ENCODE measurements around the gene ZBTB7B.

ZBTB7B gene

DNA sequence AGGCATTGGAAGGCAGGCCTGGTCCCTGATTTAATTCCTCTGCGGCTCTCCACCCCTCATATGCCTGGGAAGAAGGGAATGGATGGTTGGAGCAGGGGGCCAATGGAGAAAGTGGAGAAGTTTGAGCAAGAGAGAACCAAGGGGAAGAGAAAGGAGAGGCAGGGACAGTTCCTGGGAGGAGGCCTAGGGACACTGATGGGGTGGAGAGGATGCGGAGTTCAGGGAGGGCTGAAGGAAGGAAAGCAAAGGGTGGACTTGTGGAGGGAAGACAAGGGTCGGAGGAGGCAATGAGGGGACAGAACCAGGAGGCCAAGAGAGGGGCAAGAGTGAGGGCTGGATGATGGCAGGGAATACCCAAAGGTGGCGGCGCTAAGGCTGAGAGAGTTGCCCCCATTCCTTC is 7.1 kb downstream of the ZBTB7B start:
- TF ChIP-seq, protein P1, sequence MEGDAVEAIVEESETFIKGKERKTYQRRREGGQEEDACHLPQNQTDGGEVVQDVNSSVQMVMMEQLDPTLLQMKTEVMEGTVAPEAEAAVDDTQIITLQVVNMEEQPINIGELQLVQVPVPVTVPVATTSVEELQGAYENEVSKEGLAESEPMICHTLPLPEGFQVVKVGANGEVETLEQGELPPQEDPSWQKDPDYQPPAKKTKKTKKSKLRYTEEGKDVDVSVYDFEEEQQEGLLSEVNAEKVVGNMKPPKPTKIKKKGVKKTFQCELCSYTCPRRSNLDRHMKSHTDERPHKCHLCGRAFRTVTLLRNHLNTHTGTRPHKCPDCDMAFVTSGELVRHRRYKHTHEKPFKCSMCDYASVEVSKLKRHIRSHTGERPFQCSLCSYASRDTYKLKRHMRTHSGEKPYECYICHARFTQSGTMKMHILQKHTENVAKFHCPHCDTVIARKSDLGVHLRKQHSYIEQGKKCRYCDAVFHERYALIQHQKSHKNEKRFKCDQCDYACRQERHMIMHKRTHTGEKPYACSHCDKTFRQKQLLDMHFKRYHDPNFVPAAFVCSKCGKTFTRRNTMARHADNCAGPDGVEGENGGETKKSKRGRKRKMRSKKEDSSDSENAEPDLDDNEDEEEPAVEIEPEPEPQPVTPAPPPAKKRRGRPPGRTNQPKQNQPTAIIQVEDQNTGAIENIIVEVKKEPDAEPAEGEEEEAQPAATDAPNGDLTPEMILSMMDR (IDR thresholded peaks at IDR 0.05), result no peak

DNA sequence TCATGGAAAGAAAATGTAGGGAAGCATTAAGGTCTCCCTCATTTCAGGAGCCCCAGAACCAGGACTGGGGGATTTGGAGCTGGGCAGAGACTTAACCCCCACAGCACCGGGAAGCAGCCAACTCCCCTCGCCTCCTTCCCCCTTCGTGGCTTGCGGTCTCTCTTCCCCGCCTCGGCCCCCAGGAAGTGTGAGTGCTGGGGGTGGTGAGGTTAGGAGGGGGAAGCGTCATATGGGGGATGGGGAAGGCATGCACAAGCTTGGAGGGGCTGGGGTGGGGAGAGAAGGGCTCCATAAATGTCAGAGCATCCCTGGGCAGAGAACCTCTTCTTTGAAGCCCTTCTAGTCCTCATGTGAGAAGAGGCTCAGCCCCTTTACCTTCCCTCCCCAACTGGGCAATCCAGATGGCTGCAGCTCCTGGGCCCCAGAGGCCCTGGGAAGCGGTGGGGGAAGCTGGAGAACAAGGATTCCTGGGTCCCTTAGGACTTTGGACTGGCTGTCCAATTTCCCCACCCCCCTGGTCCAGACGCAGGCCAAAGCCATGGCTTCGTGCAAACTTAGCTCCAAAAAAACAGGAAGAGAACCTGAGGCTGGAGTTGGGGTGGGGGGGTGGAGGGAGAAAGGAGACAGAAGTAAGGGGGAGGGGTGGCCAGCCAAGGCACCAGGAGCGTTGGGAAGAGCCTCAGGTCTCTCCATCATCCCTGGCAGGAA is 7.8 kb downstream of the ZBTB7B start:
- TF ChIP-seq, protein P1 (IDR thresholded peaks at IDR 0.05), result no peak

DNA sequence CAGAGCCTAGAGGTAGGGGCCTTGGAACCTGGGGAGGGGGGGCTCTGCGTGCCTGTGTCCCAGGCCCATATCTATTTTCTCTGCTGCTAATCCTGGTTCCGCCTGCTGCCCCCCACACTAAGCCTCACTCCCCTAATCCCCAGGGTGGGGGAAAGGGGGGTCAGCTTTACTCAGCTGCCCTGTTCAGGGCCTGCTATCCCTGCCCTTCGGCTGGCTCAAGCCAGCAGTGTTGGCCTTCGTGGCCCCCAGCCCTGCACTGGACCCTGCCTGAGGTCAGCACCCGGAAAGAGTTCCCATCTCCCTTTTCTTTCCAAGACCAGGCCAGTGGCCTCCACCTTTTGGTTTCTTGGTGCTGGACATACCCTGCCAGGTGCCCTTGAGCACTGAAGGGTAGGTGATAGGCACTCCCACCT is 8.4 kb downstream of the ZBTB7B start:
- TF ChIP-seq, protein P1 (IDR thresholded peaks at IDR 0.05), result no peak

DNA sequence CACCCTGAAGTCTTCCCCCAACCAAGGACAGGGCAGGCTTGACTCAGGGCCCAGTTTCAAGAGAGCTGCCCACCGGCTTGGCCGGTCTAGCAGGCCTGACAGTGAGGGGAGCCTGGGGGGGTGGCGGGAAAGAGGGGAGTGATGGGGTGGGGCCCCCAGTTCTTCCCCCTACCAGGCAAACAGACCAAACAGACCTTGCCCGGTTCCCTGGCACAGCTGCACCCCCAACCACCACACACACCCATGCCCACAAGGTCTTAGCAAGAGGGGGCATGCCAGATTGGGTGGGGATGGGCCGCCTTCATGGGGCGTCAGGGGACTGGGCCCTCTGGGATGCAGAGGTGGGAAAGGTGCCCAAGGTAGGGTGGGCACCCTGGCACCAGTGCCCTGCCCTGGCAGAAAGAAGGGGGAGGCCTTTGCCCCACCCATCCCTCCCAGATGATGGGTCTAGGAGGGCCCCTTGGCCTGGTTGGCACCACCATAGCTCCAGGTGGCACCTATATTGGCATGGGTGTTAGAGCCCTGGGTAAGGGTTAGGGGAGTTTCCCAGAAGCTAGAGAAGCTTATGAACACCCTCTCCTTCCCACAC is 8.9 kb downstream of the ZBTB7B start:
- TF ChIP-seq, protein P1 (IDR thresholded peaks at IDR 0.05), result no peak

DNA sequence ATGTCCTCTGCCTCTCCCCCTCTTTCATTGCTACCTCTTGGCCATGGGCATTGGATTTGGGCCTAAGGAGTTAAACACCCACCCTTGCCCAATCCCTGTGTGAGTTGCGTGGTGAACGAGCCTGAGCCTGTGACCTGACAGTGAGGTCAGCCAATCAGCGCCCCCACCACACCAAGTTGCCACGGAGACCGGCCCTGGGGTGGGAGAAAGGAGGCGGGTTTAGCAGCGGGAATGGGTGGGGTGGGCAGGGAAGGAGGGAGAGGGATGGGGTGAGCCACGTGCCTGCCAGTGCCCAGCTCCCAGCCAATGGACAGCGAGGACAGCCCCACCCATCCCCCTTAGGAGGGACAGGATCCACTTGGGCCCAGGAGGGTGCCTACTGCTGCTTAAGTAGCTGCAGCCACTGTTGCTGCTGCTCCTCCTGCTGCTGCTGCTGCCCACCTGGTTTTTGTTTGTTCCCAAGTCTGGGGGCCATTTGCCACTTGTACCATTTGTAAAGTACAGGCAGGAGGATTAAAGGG is 9.5 kb downstream of the ZBTB7B start:
- TF ChIP-seq, protein P1 (IDR thresholded peaks at IDR 0.05), result no peak

DNA sequence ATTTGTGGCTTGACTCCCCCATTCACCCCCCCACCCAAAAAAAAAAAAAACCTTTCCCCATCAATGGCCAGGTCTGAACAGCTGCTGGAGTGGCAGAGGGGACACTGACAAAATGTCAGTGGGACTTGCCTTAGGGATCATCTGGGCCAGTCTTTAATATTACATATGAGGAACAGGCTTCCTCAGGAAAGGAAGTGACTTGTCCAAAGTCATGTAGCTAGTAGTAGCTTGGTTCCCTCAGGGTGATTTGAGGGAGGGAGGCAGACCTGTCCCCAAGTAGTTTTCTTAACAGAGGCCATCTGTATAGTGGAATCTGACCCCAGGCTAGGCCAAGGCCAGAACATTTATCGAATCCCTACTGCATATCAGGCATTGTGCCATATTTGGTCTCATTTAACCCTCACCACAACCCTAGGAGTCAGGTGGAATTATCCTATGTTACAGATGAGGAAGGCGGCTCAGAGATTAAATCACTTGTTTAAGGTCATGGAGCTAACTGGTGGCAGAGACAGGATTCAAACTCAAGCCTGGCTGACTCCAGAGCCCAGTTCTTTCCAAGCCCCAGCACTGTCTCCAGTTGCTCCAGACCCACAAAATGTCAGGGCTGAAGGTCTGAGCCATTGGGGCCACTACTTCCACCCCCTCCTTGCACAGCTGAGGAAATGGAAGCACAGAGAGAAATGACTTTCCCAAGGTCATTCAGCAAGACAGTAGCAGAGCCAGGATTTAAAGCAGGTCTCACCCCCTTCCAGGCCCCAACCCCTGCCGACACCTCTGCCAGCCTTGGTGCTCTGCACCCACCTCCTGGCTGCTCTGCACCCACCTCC is 10.4 kb downstream of the ZBTB7B start:
- TF ChIP-seq, protein P1 (IDR thresholded peaks at IDR 0.05), result no peak

DNA sequence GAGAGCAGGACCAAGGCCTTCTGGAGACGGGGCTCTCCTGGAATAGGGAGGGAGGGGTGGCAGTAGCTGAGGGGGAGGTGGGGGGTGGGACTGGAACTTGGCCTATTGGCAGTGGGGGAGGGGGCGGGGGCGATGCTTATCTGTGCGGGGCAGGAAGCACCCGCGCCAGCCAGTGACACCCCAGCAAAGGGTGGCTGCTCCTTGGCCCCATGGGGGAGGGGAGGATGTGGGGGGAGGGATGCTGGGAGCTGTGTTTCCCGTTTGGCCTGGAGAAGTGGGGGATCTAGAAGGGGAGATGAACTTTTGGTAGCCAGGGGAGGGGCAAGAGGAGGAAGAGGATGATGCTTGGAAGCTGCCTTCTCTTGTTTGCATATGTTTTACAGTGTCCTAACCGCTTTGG is 11.0 kb downstream of the ZBTB7B start:
- TF ChIP-seq, protein P1 (IDR thresholded peaks at IDR 0.05), result no peak
